Naive thymus-derived CD4-positive, alpha-beta T cell (primary cell): ENCODE data around the gene WAC. TPM values are rescaled to one million over a fixed set of nuclear protein-coding genes. Genes with fewer than 3 reads are reported as not detected.

Source experiments
- polyA plus RNA-seq, 2 donors: library from polyadenylated mRNA; unstranded; fragments of 300-500 nt; fragmentation: Illumina TruSeq; gene quantifications; one replicate each; pipeline ENCODE4 v1.2.3, GENCODE V29; 2021
- total RNA-seq, 6 experiments: library from RNA in 5 of 6; stranded (reverse) in 5 of 6; gene quantifications; 1 replicate in 5 of 6; 2 replicates in 1 of 6; pipeline ENCODE4 v1.2.3 and lab custom pipeline; 2021 to 2026

The WAC gene
- total and polyA plus RNA-seq, 7 experiments from 2014 or later = 86.0 to 184 (median 165) TPM

Other genes with a start within 250 kb of the WAC start
- 10 to 100 TPM in 4 of 5 experiments, 1 to 10 TPM in 1; 9.7 to 44.7 (median 36.1) TPM for gene MPP7, start 230.1 kb upstream of the WAC start, total RNA-seq
- 10 to 100 TPM; 43.3 to 46.8 TPM for gene MPP7, start 230.1 kb upstream of the WAC start, polyA plus RNA-seq
- 1 to 10 TPM in 2 of 5 experiments, under 1 TPM in 2, not detected in 1; 0.12 to 1.6 (median 0.80) TPM for gene BAMBI, start 144.4 kb downstream of the WAC start, total RNA-seq
- not detected for gene BAMBI, start 144.4 kb downstream of the WAC start, polyA plus RNA-seq